ENCODE data around the gene GFER. TPM values are rescaled to one million over a fixed set of nuclear protein-coding genes. Genes with fewer than 3 reads are reported as not detected.

The GFER gene
- polyA plus RNA-seq, 1 experiment: 15.8 TPM

- POLR2A ChIA-PET: no interaction called here
- DNase-seq (ENCODE audit: low read depth, low spot score): no peak
- CTCF ChIA-PET: interaction anchor here (0.6 to 5.0 kb wide), 2 partner anchors 139 to 278 kb away, joined by 6 to 79 read pairs; no protein-coding TSS in a partner anchor
- no peak overlapping the region for H3K27ac ChIP-seq (ENCODE audit: low read depth, low read length)
- TF ChIP-seq CTCF (IDR thresholded peaks at IDR 0.05; ENCODE audit: low read depth, low read length): no peak
- no peak overlapping the region for H3K4me3 ChIP-seq (ENCODE audit: low read depth, low read length)
- no peaks in the 10 kb centered on the region; the same call in 1 of the 2 replicates for H3K9me3 ChIP-seq (ENCODE audit: control insufficient read depth, insufficient read depth, low read length)
- no peaks in the 10 kb centered on the region for H3K27me3 ChIP-seq (ENCODE audit: control insufficient read depth, insufficient read depth, low read length)
Observed at GRCh38 chr16:2001456-2002355, 17.7 kb downstream of the GFER start.

- DNase-seq (ENCODE audit: low read depth, low spot score): no peak
- no peak overlapping the region for H3K4me3 ChIP-seq (ENCODE audit: low read depth, low read length)
- H3K27me3 ChIP-seq (ENCODE audit: control insufficient read depth, insufficient read depth, low read length): no peaks in the 10 kb centered on the region
- POLR2A ChIA-PET: interaction anchor here (2.3 kb wide), 1 partner anchor 153 kb away, joined by 13 read pairs; the partner anchor contains the start of gene TRAF7
- H3K9me3 ChIP-seq (ENCODE audit: control insufficient read depth, insufficient read depth, low read length): no peaks in the 10 kb centered on the region; the same call in 1 of the 2 replicates
- CTCF ChIA-PET: interaction anchor here (0.9 to 5.0 kb wide), 9 partner anchors 10 to 150 kb away, joined by 3 to 79 read pairs (median 4); partner anchors contain the start of genes GFER and RAB26
- TF ChIP-seq CTCF (IDR thresholded peaks at IDR 0.05; ENCODE audit: low read depth, low read length): no peak
- no peak overlapping the region for H3K27ac ChIP-seq (ENCODE audit: low read depth, low read length)
Observed at GRCh38 chr16:2002406-2003230, 18.6 kb downstream of the GFER start.

GRCh38 chr16:2003231-2003826, 19.3 kb downstream of the GFER start:
- no peak for DNase-seq (ENCODE audit: low read depth, low spot score)
- Histone ChIP-seq H3K27me3 (ENCODE audit: control insufficient read depth, insufficient read depth, low read length) (no peaks in the 10 kb centered on the region), H3K27ac (ENCODE audit: low read depth, low read length) (no peak overlapping the region), H3K4me3 (ENCODE audit: low read depth, low read length) (no peak overlapping the region), H3K9me3 (ENCODE audit: control insufficient read depth, insufficient read depth, low read length) (no peaks in the 10 kb centered on the region; the same call in 1 of the 2 replicates)
- TF ChIP-seq CTCF (IDR thresholded peaks at IDR 0.05; ENCODE audit: low read depth, low read length): no peak
- ChIA-PET POLR2A (interaction anchor here (0.9 to 2.3 kb wide), 4 partner anchors 9 to 152 kb away, joined by 3 to 13 read pairs (median 6); partner anchors contain the start of genes RPS2 and TRAF7), CTCF (interaction anchor here (0.8 to 5.0 kb wide), 12 partner anchors 8 to 150 kb away, joined by 3 to 79 read pairs (median 4); partner anchors contain the start of genes GFER and RAB26)

GRCh38 chr16:2003827-2004641, 20.0 kb downstream of the GFER start:
- DNase-seq (ENCODE audit: low read depth, low spot score): peak; percentile 51
- Histone ChIP-seq H3K27ac (ENCODE audit: low read depth, low read length) (no peak overlapping the region), H3K4me3 (ENCODE audit: low read depth, low read length) (0 out of 2 replicates have a peak overlapping the region, but pooled peaks have one; percentile 13), H3K9me3 (ENCODE audit: control insufficient read depth, insufficient read depth, low read length) (no peaks in the 10 kb centered on the region; the same call in 1 of the 2 replicates), H3K27me3 (ENCODE audit: control insufficient read depth, insufficient read depth, low read length) (no peaks in the 10 kb centered on the region)
- TF ChIP-seq CTCF (IDR thresholded peaks at IDR 0.05; ENCODE audit: low read depth, low read length): peak; percentile 94
- ChIA-PET POLR2A (interaction anchor here (0.5 to 2.3 kb wide), 6 partner anchors 10 to 151 kb away, joined by 3 to 13 read pairs (median 4); partner anchors contain the start of genes RPS2 and TRAF7), CTCF (interaction anchor here (0.6 to 5.0 kb wide), 21 partner anchors 9 to 221 kb away, joined by 3 to 79 read pairs (median 3); partner anchors contain the start of genes GFER, NUBP2, PKD1 and RAB26)

Data from AG04450 (cell line).